Astrocyte (in vitro differentiated cells and primary cell): Measurements from ENCODE around the gene KRT23. TPM values are rescaled to one million over a fixed set of nuclear protein-coding genes. Genes with fewer than 3 reads are reported as not detected.

Experiments
- DNase-seq: peaks from one replicate; pipeline ENCODE4 v3.0.0-alpha.2; 2010; ENCODE audit warnings: low read depth
- FAIRE-seq: peaks from 2 replicates; lab custom pipeline; 2011; peaks lifted over from hg19 to GRCh38; lab: Jason Lieb, UNC
- H2AFZ ChIP-seq: 2 replicates; pipeline ENCODE4 v1.6.0; 2012; ENCODE audit warnings: low read depth, low read length, inconsistent platforms
- H3K27ac ChIP-seq: 2 replicates; pipeline ENCODE4 v1.5.1; 2011; ENCODE audit warnings: low read depth, low read length, inconsistent platforms
- H3K27me3 ChIP-seq: 2 replicates; pipeline ENCODE4 v1.6.0; 2011; ENCODE audit warnings: low read length, inconsistent platforms; ENCODE audit not compliant: insufficient read depth
- H3K36me3 ChIP-seq: 2 replicates; pipeline ENCODE4 v1.5.1; 2011; ENCODE audit warnings: low read length, inconsistent platforms; ENCODE audit not compliant: insufficient read depth
- H3K4me1 ChIP-seq: 2 replicates; pipeline ENCODE4 v1.5.1; 2011; ENCODE audit warnings: low read length, inconsistent platforms; ENCODE audit not compliant: insufficient read depth
- H3K4me2 ChIP-seq: 2 replicates; pipeline ENCODE4 v1.6.0; 2012; ENCODE audit warnings: low read length, inconsistent platforms
- H3K4me3 ChIP-seq: 2 replicates; pipeline ENCODE4 v1.5.1; 2011; ENCODE audit warnings: low read depth, mild to moderate bottlenecking, low read length, inconsistent platforms; ENCODE audit not compliant: insufficient read depth
- H3K79me2 ChIP-seq: 2 replicates; pipeline ENCODE4 v1.6.0; 2012; ENCODE audit warnings: mild to moderate bottlenecking, low read length, inconsistent platforms; ENCODE audit not compliant: insufficient read depth
- H3K9ac ChIP-seq: 2 replicates; pipeline ENCODE4 v1.6.0; 2012; ENCODE audit warnings: mild to moderate bottlenecking, low read length, inconsistent platforms
- H3K9me3 ChIP-seq: 2 replicates; pipeline ENCODE4 v1.5.1; 2012; ENCODE audit warnings: low read depth, mild to moderate bottlenecking, low read length, inconsistent platforms; ENCODE audit not compliant: insufficient read depth
- H4K20me1 ChIP-seq: 2 replicates; pipeline ENCODE4 v1.6.0; 2012; ENCODE audit warnings: low read length, inconsistent platforms; ENCODE audit not compliant: insufficient read depth
- H3K27ac Mint-ChIP-seq: one replicate; pipeline ENCODE4 v1.8.0; 2021; ENCODE audit warnings: mild to moderate bottlenecking, mixed read lengths; ENCODE audit not compliant: unreplicated experiment
- H3K27me3 Mint-ChIP-seq: one replicate; pipeline ENCODE4 v1.8.0; 2021; ENCODE audit warnings: low read depth, mixed read lengths; ENCODE audit not compliant: unreplicated experiment
- H3K36me3 Mint-ChIP-seq: one replicate; pipeline ENCODE4 v1.8.0; 2021; ENCODE audit warnings: low read depth, mixed read lengths; ENCODE audit not compliant: unreplicated experiment
- H3K4me1 Mint-ChIP-seq: one replicate; pipeline ENCODE4 v1.8.0; 2021; ENCODE audit warnings: low read depth, mixed read lengths; ENCODE audit not compliant: unreplicated experiment
- H3K4me3 Mint-ChIP-seq: one replicate; pipeline ENCODE4 v1.8.0; 2021; ENCODE audit warnings: mild to moderate bottlenecking, moderate library complexity, mixed read lengths; ENCODE audit not compliant: unreplicated experiment
- H3K9me3 Mint-ChIP-seq: one replicate; pipeline ENCODE4 v1.8.0; 2021; ENCODE audit warnings: mild to moderate bottlenecking, mixed read lengths; ENCODE audit not compliant: unreplicated experiment
- EZH2 ChIP-seq: IDR thresholded peaks from 2 replicates; pipeline ENCODE4 v1.6.1; 2012; ENCODE audit warnings: mild to moderate bottlenecking, low read length, inconsistent platforms; ENCODE audit not compliant: insufficient read depth
- total RNA-seq: library from RNA; stranded (reverse); gene quantifications from 2 replicates; pipeline ENCODE4 v1.2.1, GENCODE V29; 2021
- TF ChIP-seq, protein P1 (sequence below): IDR thresholded peaks from 2 replicates; pipeline ENCODE4 v1.5.1; 2011; ENCODE audit warnings: low read depth, mild to moderate bottlenecking, inconsistent platforms, low read length, moderate library complexity; ENCODE audit not compliant: insufficient read depth

The KRT23 gene
- total RNA-seq, 1 donor from 2014 or later = not detected

DNA sequence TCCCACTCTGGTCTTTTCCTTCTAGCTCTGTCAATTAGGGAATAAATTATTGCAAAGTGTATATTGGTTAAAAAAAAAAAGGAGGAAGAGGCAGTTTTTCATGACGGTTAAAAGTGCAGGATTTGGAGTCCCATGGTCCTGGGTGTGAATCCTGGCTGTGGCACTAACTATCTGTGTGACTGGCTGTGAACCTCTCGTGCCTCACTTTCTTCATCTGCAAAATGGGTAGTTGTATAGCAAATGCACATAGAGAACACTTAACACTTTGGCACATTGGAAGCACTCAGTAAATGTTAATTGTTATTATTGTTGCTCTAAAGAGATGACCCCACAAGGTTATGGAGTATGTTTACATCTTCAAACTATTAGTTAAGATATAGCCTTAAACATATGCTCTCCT lies 10.5 kb upstream of the KRT23 start:
- H3K9ac ChIP-seq = no peak overlapping the region
- H3K4me1 Mint-ChIP-seq = peaks cover 17% of the 10 kb centered on the region
- no peak overlapping the region for H3K4me3 Mint-ChIP-seq
- no peaks in the 10 kb centered on the region for H4K20me1 ChIP-seq
- no peak for DNase-seq
- H3K9me3 ChIP-seq = no peaks in the 10 kb centered on the region
- H3K4me3 ChIP-seq = no peak overlapping the region
- no peak overlapping the region for H3K27ac ChIP-seq
- no peak for TF ChIP-seq EZH2
- TF ChIP-seq, protein P1, sequence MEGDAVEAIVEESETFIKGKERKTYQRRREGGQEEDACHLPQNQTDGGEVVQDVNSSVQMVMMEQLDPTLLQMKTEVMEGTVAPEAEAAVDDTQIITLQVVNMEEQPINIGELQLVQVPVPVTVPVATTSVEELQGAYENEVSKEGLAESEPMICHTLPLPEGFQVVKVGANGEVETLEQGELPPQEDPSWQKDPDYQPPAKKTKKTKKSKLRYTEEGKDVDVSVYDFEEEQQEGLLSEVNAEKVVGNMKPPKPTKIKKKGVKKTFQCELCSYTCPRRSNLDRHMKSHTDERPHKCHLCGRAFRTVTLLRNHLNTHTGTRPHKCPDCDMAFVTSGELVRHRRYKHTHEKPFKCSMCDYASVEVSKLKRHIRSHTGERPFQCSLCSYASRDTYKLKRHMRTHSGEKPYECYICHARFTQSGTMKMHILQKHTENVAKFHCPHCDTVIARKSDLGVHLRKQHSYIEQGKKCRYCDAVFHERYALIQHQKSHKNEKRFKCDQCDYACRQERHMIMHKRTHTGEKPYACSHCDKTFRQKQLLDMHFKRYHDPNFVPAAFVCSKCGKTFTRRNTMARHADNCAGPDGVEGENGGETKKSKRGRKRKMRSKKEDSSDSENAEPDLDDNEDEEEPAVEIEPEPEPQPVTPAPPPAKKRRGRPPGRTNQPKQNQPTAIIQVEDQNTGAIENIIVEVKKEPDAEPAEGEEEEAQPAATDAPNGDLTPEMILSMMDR = no peak
- peaks cover 9% of the 10 kb centered on the region for H3K4me1 ChIP-seq
- H3K27me3 Mint-ChIP-seq = no peaks in the 10 kb centered on the region
- FAIRE-seq = no peak
- H2AFZ ChIP-seq = no peak overlapping the region
- H3K27me3 ChIP-seq = no peaks in the 10 kb centered on the region
- H3K27ac Mint-ChIP-seq = no peak overlapping the region
- H3K79me2 ChIP-seq = no peaks in the 10 kb centered on the region
- H3K9me3 Mint-ChIP-seq = peaks cover 3% of the 10 kb centered on the region
- H3K36me3 Mint-ChIP-seq = no peaks in the 10 kb centered on the region
- H3K36me3 ChIP-seq = no peaks in the 10 kb centered on the region
- no peak overlapping the region for H3K4me2 ChIP-seq

DNA sequence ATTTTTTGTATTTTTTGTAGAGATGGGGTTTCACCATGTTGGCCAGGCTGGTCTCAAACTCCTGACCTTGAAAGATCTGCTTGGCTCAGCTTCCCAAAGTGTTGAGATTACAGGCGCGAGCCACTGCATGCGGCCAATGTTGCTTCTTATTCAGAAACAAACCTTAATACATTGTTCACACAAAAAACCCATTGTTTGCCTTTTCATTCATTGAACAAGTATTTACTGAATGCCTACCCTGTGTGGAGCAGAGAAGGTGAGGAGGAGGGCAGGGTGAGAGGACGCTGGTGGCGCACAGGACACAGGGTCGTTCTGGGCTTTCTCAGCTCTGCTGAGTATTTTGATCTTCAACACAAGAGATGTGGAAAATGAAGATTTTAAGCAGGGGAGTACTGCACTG lies 8.0 kb upstream of the KRT23 start:
- Histone ChIP-seq H4K20me1 (no peaks in the 10 kb centered on the region), H3K27me3 (no peaks in the 10 kb centered on the region), H3K79me2 (no peaks in the 10 kb centered on the region), H3K9me3 (no peaks in the 10 kb centered on the region), H3K36me3 (no peaks in the 10 kb centered on the region), H3K4me1 (no peaks in the 10 kb centered on the region), H3K4me2 (no peak overlapping the region), H2AFZ (no peak overlapping the region), H3K4me3 (no peak overlapping the region), H3K27ac (no peak overlapping the region), H3K9ac (no peak overlapping the region)
- Mint-ChIP-seq H3K27ac (no peak overlapping the region), H3K27me3 (no peaks in the 10 kb centered on the region), H3K36me3 (no peaks in the 10 kb centered on the region), H3K9me3 (peaks cover 3% of the 10 kb centered on the region), H3K4me3 (no peak overlapping the region), H3K4me1 (peaks cover 2% of the 10 kb centered on the region)
- no peak for DNase-seq
- no peak for FAIRE-seq
- TF ChIP-seq EZH2 = no peak
- TF ChIP-seq, protein P1 = no peak

DNA sequence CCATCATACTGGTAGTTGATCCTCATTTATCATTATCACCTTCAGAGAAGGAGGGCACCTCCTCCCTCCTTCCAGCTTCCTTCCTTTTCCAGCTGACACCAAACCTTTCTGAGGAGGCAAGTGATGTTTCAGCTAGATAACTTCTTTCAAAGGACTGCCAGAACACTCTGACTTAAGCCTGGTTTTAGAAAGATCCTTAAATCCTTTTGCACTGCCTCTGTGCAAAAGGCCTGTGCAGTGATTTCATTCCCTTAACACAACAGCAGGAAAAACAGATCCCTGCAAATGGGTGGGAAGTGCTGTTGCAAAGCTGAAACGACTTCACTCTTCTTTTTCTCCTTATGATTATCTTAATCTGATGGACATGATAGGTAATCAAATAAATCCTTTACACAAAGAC lies 7.1 kb upstream of the KRT23 start:
- no peak for DNase-seq
- Histone ChIP-seq H3K9ac (no peak overlapping the region), H3K79me2 (no peaks in the 10 kb centered on the region), H3K4me2 (no peak overlapping the region), H3K27ac (no peak overlapping the region), H3K27me3 (no peaks in the 10 kb centered on the region), H2AFZ (no peak overlapping the region), H3K9me3 (no peaks in the 10 kb centered on the region), H3K36me3 (no peaks in the 10 kb centered on the region), H4K20me1 (no peaks in the 10 kb centered on the region), H3K4me1 (no peaks in the 10 kb centered on the region), H3K4me3 (no peak overlapping the region)
- H3K9me3 Mint-ChIP-seq = peaks cover 3% of the 10 kb centered on the region
- H3K36me3 Mint-ChIP-seq = no peaks in the 10 kb centered on the region
- TF ChIP-seq EZH2 = no peak
- no peak for FAIRE-seq
- H3K4me1 Mint-ChIP-seq = peaks cover 2% of the 10 kb centered on the region
- no peak overlapping the region for H3K27ac Mint-ChIP-seq
- H3K4me3 Mint-ChIP-seq = no peak overlapping the region
- H3K27me3 Mint-ChIP-seq = no peaks in the 10 kb centered on the region
